GM23338 (cell line): ENCODE results near the gene KRTAP10-10. TPM values are rescaled to one million over a fixed set of nuclear protein-coding genes. Genes with fewer than 3 reads are reported as not detected.

Experiments
- ATAC-seq: fragments of 200-7000 bp; cut with Tn5 transposase; 3 replicates; pipeline ENCODE4 v1.9.1; 2020
- DNase-seq: peaks from one replicate; pipeline ENCODE4 v3.0.0-alpha.2; 2015; ENCODE audit warnings: low spot score
- H2AFZ ChIP-seq: fragments of 200-600 bp; sonication (generic); 2 replicates; pipeline ENCODE4 v1.8.0; 2016; ENCODE audit warnings: antibody characterized with exemption, mild to moderate bottlenecking, moderate library complexity
- H3F3A ChIP-seq: fragments of 200-600 bp; sonication (generic); replicated peaks from 2 replicates; pipeline ENCODE4 v1.8.0; 2017; ENCODE audit warnings: antibody characterized with exemption, mixed run types, low read depth
- H3K27ac ChIP-seq: fragments of 200-600 bp; sonication (generic); 2 replicates; pipeline ENCODE4 v1.6.1; 2016; ENCODE audit warnings: low read depth
- H3K27me3 ChIP-seq: fragments of 200-600 bp; sonication (generic); 2 replicates; pipeline ENCODE4 v1.8.0; 2016; ENCODE audit warnings: mild to moderate bottlenecking, mixed run types, moderate library complexity; ENCODE audit not compliant: insufficient read depth
- H3K36me3 ChIP-seq: fragments of 200-600 bp; sonication (generic); 2 replicates; pipeline ENCODE4 v1.8.0; 2016; ENCODE audit warnings: mild to moderate bottlenecking; ENCODE audit not compliant: insufficient read depth
- H3K4me1 ChIP-seq: fragments of 200-600 bp; sonication (generic); 2 replicates; pipeline ENCODE4 v1.8.0; 2016; ENCODE audit warnings: mild to moderate bottlenecking, moderate library complexity; ENCODE audit not compliant: insufficient read depth
- H3K4me2 ChIP-seq: fragments of 200-600 bp; sonication (generic); 2 replicates; pipeline ENCODE4 v1.7.1; 2017; ENCODE audit warnings: mixed run types
- H3K4me3 ChIP-seq: fragments of 200-600 bp; sonication (generic); 2 replicates; pipeline ENCODE4 v1.6.1; 2016; ENCODE audit warnings: mixed run types
- H3K79me2 ChIP-seq: fragments of 200-600 bp; sonication (generic); replicated peaks from 2 replicates; pipeline ENCODE4 v1.8.0; 2017; ENCODE audit warnings: mild to moderate bottlenecking; ENCODE audit not compliant: insufficient read depth
- H3K9me2 ChIP-seq: fragments of 200-600 bp; sonication (generic); 2 replicates; pipeline ENCODE4 v1.8.0; 2017; ENCODE audit not compliant: insufficient read depth
- H4K20me1 ChIP-seq: fragments of 200-600 bp; sonication (generic); replicated peaks from 2 replicates; pipeline ENCODE4 v1.8.0; 2017; ENCODE audit warnings: mild to moderate bottlenecking; ENCODE audit not compliant: insufficient read depth
- H3K27ac Mint-ChIP-seq: 2 replicates; pipeline ENCODE4 v1.8.0; 2020; ENCODE audit warnings: inconsistent platforms, mild to moderate bottlenecking, moderate library complexity, mixed read lengths
- H3K27me3 Mint-ChIP-seq: 3 replicates; pipeline ENCODE4 v1.8.0; 2022; ENCODE audit warnings: low read depth, mild to moderate bottlenecking, moderate library complexity, mixed read lengths, inconsistent platforms; ENCODE audit not compliant: insufficient read depth, poor library complexity
- H3K36me3 Mint-ChIP-seq: 3 replicates; pipeline ENCODE4 v1.8.0; 2021; ENCODE audit warnings: low read depth, mild to moderate bottlenecking, inconsistent platforms, moderate library complexity, mixed read lengths
- H3K4me1 Mint-ChIP-seq: 3 replicates; pipeline ENCODE4 v1.8.0; 2020; ENCODE audit warnings: mild to moderate bottlenecking, inconsistent platforms, mixed read lengths
- H3K4me3 Mint-ChIP-seq: 3 replicates; pipeline ENCODE4 v1.8.0; 2021; ENCODE audit warnings: moderate library complexity, mild to moderate bottlenecking, inconsistent platforms, mixed read lengths
- H3K9me3 Mint-ChIP-seq: 3 replicates; pipeline ENCODE4 v1.8.0; 2020; ENCODE audit warnings: moderate library complexity, mild to moderate bottlenecking, inconsistent platforms, mixed read lengths
- CREB1 ChIP-seq: fragments of 250-450 bp; sonication (Bioruptor Pico); IDR thresholded peaks from 2 replicates; pipeline ENCODE4 v1.5.0; 2020; ENCODE audit warnings: low read depth, mild to moderate bottlenecking, moderate library complexity
- ETS1 ChIP-seq: IDR thresholded peaks from 2 replicates; pipeline ENCODE4 v1.6.1; 2016; ENCODE audit warnings: antibody characterized with exemption
- EZH2 ChIP-seq: fragments of 200-600 bp; sonication (generic); IDR thresholded peaks from one replicate; pipeline ENCODE4 v1.8.0; 2017; ENCODE audit warnings: antibody characterized with exemption, mild to moderate bottlenecking, low read depth; ENCODE audit not compliant: unreplicated experiment
- EZH2phosphoT487 ChIP-seq: fragments of 200-600 bp; sonication (generic); IDR thresholded peaks from one replicate; pipeline ENCODE4 v1.8.1; 2018; ENCODE audit warnings: antibody characterized with exemption; ENCODE audit not compliant: unreplicated experiment
- JUNB ChIP-seq: IDR thresholded peaks from one replicate; pipeline ENCODE4 v1.6.1; 2016; ENCODE audit warnings: antibody characterized with exemption; ENCODE audit not compliant: unreplicated experiment
- NANOG ChIP-seq: IDR thresholded peaks from 2 replicates; pipeline ENCODE4 v1.6.1; 2016; ENCODE audit warnings: antibody characterized with exemption, borderline replicate concordance
- STAT1 ChIP-seq: IDR thresholded peaks from one replicate; pipeline ENCODE4 v1.6.1; 2016; ENCODE audit warnings: antibody characterized with exemption; ENCODE audit not compliant: unreplicated experiment
- ZNF114 ChIP-seq: fragments of 250-450 bp; sonication (Bioruptor Pico); IDR thresholded peaks from 2 replicates; pipeline ENCODE4 v1.5.0; 2020; ENCODE audit warnings: mild to moderate bottlenecking, moderate library complexity
- ZNF331 ChIP-seq: fragments of 250-450 bp; sonication (Bioruptor Pico); IDR thresholded peaks from 2 replicates; pipeline ENCODE4 v1.5.0; 2020; ENCODE audit warnings: low read depth, mild to moderate bottlenecking, moderate library complexity
- ZNF462 ChIP-seq: fragments of 250-450 bp; sonication (Bioruptor Pico); IDR thresholded peaks from 2 replicates; pipeline ENCODE4 v1.5.0; 2020; ENCODE audit warnings: mild to moderate bottlenecking, moderate library complexity
- polyA plus RNA-seq: library from polyadenylated mRNA; unstranded; fragments of >200 nt; fragmentation: Nextera tagmentation; extraction: Ambion mirVana; gene quantifications from 2 replicates; pipeline ENCODE4 v1.2.1, GENCODE V29; 2016
- total RNA-seq: library from RNA; depleted of rRNA; stranded (reverse); fragments of >200 nt; shearing (Covaris generic); gene quantifications from 2 replicates; pipeline ENCODE4 v1.2.3, GENCODE V29; 2014
- TF ChIP-seq, protein P1 (sequence below): IDR thresholded peaks from one replicate; pipeline ENCODE4 v1.6.1; 2018; ENCODE audit warnings: antibody characterized with exemption; ENCODE audit not compliant: unreplicated experiment
- TF ChIP-seq, protein P2 (sequence below), 2 experiments: fragments of 200-600 bp in 1 of 2; sonication (generic) in 1 of 2; conservative IDR thresholded peaks; 2 replicates each; pipeline versions ENCODE4 v1.5.1 to v1.6.1; 2016 to 2017; ENCODE audit warnings: antibody characterized with exemption in 2 of 2, low read depth in 2 of 2, mild to moderate bottlenecking in 2 of 2, moderate library complexity in 1 of 2

The KRTAP10-10 gene
- total and polyA plus RNA-seq, 2 experiments from 2014 or later, result not detected

GRCh38 chr21:44595524-44595923, 41.6 kb upstream of the KRTAP10-10 start:
- Histone ChIP-seq H3K4me2 (no peak overlapping the region), H3K9me2 (no peaks in the 10 kb centered on the region), H3K27me3 (no peaks in the 10 kb centered on the region), H3K79me2 (no peaks in the 10 kb centered on the region), H3K4me1 (peaks cover 20% of the 10 kb centered on the region), H3K4me3 (no peak overlapping the region), H4K20me1 (no peaks in the 10 kb centered on the region), H3K27ac (no peak overlapping the region), H2AFZ (no peak overlapping the region), H3F3A (0 out of 2 replicates have a peak, but pooled peaks cover 4% of the 10 kb centered on the region), H3K36me3 (no peaks in the 10 kb centered on the region)
- no peak for DNase-seq
- no peak for ATAC-seq
- no peak overlapping the region for H3K27ac Mint-ChIP-seq
- peaks cover 5% of the 10 kb centered on the region; the same call in 1 of the 3 replicates for H3K9me3 Mint-ChIP-seq
- H3K36me3 Mint-ChIP-seq, result no peaks in the 10 kb centered on the region
- peaks cover 36% of the 10 kb centered on the region for H3K4me1 Mint-ChIP-seq
- no peak for TF ChIP-seq ZNF331 (CRISPR knock-in tag)
- no peak for TF ChIP-seq EZH2phosphoT487
- TF ChIP-seq ZNF114 (CRISPR knock-in tag), result no peak
- no peak for TF ChIP-seq CREB1
- TF ChIP-seq, protein P1, sequence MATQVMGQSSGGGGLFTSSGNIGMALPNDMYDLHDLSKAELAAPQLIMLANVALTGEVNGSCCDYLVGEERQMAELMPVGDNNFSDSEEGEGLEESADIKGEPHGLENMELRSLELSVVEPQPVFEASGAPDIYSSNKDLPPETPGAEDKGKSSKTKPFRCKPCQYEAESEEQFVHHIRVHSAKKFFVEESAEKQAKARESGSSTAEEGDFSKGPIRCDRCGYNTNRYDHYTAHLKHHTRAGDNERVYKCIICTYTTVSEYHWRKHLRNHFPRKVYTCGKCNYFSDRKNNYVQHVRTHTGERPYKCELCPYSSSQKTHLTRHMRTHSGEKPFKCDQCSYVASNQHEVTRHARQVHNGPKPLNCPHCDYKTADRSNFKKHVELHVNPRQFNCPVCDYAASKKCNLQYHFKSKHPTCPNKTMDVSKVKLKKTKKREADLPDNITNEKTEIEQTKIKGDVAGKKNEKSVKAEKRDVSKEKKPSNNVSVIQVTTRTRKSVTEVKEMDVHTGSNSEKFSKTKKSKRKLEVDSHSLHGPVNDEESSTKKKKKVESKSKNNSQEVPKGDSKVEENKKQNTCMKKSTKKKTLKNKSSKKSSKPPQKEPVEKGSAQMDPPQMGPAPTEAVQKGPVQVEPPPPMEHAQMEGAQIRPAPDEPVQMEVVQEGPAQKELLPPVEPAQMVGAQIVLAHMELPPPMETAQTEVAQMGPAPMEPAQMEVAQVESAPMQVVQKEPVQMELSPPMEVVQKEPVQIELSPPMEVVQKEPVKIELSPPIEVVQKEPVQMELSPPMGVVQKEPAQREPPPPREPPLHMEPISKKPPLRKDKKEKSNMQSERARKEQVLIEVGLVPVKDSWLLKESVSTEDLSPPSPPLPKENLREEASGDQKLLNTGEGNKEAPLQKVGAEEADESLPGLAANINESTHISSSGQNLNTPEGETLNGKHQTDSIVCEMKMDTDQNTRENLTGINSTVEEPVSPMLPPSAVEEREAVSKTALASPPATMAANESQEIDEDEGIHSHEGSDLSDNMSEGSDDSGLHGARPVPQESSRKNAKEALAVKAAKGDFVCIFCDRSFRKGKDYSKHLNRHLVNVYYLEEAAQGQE, result no peak
- no peak for TF ChIP-seq ZNF462 (CRISPR knock-in tag)
- no peak for TF ChIP-seq STAT1
- TF ChIP-seq ETS1, result no peak
- no peak for TF ChIP-seq NANOG
- no peak for TF ChIP-seq JUNB
- TF ChIP-seq EZH2, result no peak
- TF ChIP-seq, protein P2, sequence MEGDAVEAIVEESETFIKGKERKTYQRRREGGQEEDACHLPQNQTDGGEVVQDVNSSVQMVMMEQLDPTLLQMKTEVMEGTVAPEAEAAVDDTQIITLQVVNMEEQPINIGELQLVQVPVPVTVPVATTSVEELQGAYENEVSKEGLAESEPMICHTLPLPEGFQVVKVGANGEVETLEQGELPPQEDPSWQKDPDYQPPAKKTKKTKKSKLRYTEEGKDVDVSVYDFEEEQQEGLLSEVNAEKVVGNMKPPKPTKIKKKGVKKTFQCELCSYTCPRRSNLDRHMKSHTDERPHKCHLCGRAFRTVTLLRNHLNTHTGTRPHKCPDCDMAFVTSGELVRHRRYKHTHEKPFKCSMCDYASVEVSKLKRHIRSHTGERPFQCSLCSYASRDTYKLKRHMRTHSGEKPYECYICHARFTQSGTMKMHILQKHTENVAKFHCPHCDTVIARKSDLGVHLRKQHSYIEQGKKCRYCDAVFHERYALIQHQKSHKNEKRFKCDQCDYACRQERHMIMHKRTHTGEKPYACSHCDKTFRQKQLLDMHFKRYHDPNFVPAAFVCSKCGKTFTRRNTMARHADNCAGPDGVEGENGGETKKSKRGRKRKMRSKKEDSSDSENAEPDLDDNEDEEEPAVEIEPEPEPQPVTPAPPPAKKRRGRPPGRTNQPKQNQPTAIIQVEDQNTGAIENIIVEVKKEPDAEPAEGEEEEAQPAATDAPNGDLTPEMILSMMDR (conservative IDR thresholded peaks at IDR 0.05; ENCODE audit: low read depth in 2 of 2), result no peak
- no peak overlapping the region for H3K4me3 Mint-ChIP-seq
- H3K27me3 Mint-ChIP-seq, result peaks cover 7% of the 10 kb centered on the region
